ENCODE results near the gene YJU2.
A peak's percentile ranks its signal among the peaks of the same experiment; 100 is the strongest.
"Not testable (repeated sequence)": the region's sequence is repeated elsewhere in the genome, so short reads cannot be mapped to it uniquely, and the experiment has no call there.

The YJU2 gene

GRCh38 chr19:4246767-4247593 is at the start of gene YJU2:
Gene YJU2, plus strand, starts transcription at chr19:4247080. Its CDS starts 67 bp downstream, at chr19:4247147.
- peak; percentile 100 for DNase-seq (ENCODE audit: low spot score)

- DNase-seq (ENCODE audit: low spot score): no peak
These were observed 49.7 kb upstream of the YJU2 start for GRCh38 chr19:4197228-4197624.

- DNase-seq (ENCODE audit: low spot score): peak; percentile 92
These were observed 49.0 kb upstream of the YJU2 start for GRCh38 chr19:4197625-4198466.

GRCh38 chr19:4198467-4199126 is 48.3 kb upstream of the YJU2 start:
- no peak for DNase-seq (ENCODE audit: low spot score)

GRCh38 chr19:4199699-4200293 is 47.1 kb upstream of the YJU2 start:
- DNase-seq (ENCODE audit: low spot score): peak; percentile 77

- DNase-seq (ENCODE audit: low spot score): no peak
These were observed 45.8 kb upstream of the YJU2 start for GRCh38 chr19:4200940-4201542.

GRCh38 chr19:4201798-4202197 is 45.1 kb upstream of the YJU2 start:
- DNase-seq (ENCODE audit: low spot score): no peak

GRCh38 chr19:4206818-4207484 is 39.9 kb upstream of the YJU2 start:
- DNase-seq (ENCODE audit: low spot score): no peak

GRCh38 chr19:4208385-4209094 is 38.3 kb upstream of the YJU2 start:
- DNase-seq (ENCODE audit: low spot score): peak; percentile 57

GRCh38 chr19:4210166-4210731 is 36.6 kb upstream of the YJU2 start:
- DNase-seq (ENCODE audit: low spot score): no peak

- no peak for DNase-seq (ENCODE audit: low spot score)
These were observed 33.8 kb upstream of the YJU2 start for GRCh38 chr19:4213116-4213515.

- DNase-seq (ENCODE audit: low spot score): no peak
These were observed 31.1 kb upstream of the YJU2 start for GRCh38 chr19:4215807-4216206.

- no peak for DNase-seq (ENCODE audit: low spot score)
These were observed 30.0 kb upstream of the YJU2 start for GRCh38 chr19:4216846-4217245.

GRCh38 chr19:4217429-4218264 is 29.2 kb upstream of the YJU2 start:
- DNase-seq (ENCODE audit: low spot score): no peak

GRCh38 chr19:4218523-4218922 is 28.4 kb upstream of the YJU2 start:
- not testable (repeated sequence) for DNase-seq (ENCODE audit: low spot score)

- DNase-seq (ENCODE audit: low spot score): no peak
These were observed 26.7 kb upstream of the YJU2 start for GRCh38 chr19:4220188-4220587.

- no peak for DNase-seq (ENCODE audit: low spot score)
These were observed 22.4 kb upstream of the YJU2 start for GRCh38 chr19:4224470-4224869.

- no peak for DNase-seq (ENCODE audit: low spot score)
These were observed 21.0 kb upstream of the YJU2 start for GRCh38 chr19:4225885-4226284.

GRCh38 chr19:4227771-4228170 is 19.1 kb upstream of the YJU2 start:
- DNase-seq (ENCODE audit: low spot score): no peak

Measured in iPS-NIHi11 (cell line).